Type B pancreatic cell (in vitro differentiated cells): ENCODE results near the gene ANKRD6. TPM values are rescaled to one million over a fixed set of nuclear protein-coding genes. Genes with fewer than 3 reads are reported as not detected.

ENCODE experiments used
- DNase-seq: peaks from one replicate; pipeline ENCODE4 v3.0.0; 2021; ENCODE audit warnings: mixed read lengths; ENCODE audit not compliant: unreplicated experiment; ENCODE audit errors: extremely low spot score
- H3K27ac Mint-ChIP-seq: 2 replicates; pipeline ENCODE4 v1.8.0; 2021; ENCODE audit warnings: mild to moderate bottlenecking, mixed read lengths
- H3K27me3 Mint-ChIP-seq: 2 replicates; pipeline ENCODE4 v1.8.0; 2021; ENCODE audit warnings: mixed read lengths
- H3K36me3 Mint-ChIP-seq: 2 replicates; pipeline ENCODE4 v1.8.0; 2021; ENCODE audit warnings: mixed read lengths
- H3K4me1 Mint-ChIP-seq: one replicate; pipeline ENCODE4 v1.8.0; 2021; ENCODE audit warnings: mixed read lengths; ENCODE audit not compliant: unreplicated experiment
- H3K4me3 Mint-ChIP-seq: 2 replicates; pipeline ENCODE4 v1.8.0; 2021; ENCODE audit warnings: mild to moderate bottlenecking, mixed read lengths
- H3K9me3 Mint-ChIP-seq: 2 replicates; pipeline ENCODE4 v1.8.0; 2021; ENCODE audit warnings: mixed read lengths
- CTCF ChIP-seq: fragments of 200-600 bp; sonication (generic); conservative IDR thresholded peaks from 2 replicates; pipeline ENCODE4 v1.5.0; 2021; ENCODE audit warnings: antibody characterized with exemption, mild to moderate bottlenecking
- total RNA-seq: library from RNA; stranded (reverse); gene quantifications from 2 replicates; pipeline ENCODE4 v1.2.1, GENCODE V29; 2021; ENCODE audit warnings: low replicate concordance

ANKRD6 gene
- total RNA-seq, 1 donor from 2014 or later, result 34.0 TPM

GRCh38 chr6:89590133-89590532, 157.2 kb downstream of the ANKRD6 start:
- Mint-ChIP-seq H3K27me3 (no peaks in the 10 kb centered on the region), H3K36me3 (no peaks in the 10 kb centered on the region), H3K9me3 (no peaks in the 10 kb centered on the region), H3K4me1 (no peaks in the 10 kb centered on the region), H3K27ac (no peak overlapping the region), H3K4me3 (no peak overlapping the region)
- TF ChIP-seq CTCF, result no peak
- no peak for DNase-seq

- DNase-seq, result no peak
- Mint-ChIP-seq H3K27me3 (no peaks in the 10 kb centered on the region), H3K4me3 (no peak overlapping the region), H3K9me3 (no peaks in the 10 kb centered on the region), H3K4me1 (no peaks in the 10 kb centered on the region), H3K27ac (no peak overlapping the region), H3K36me3 (peaks cover 5% of the 10 kb centered on the region)
- no peak for TF ChIP-seq CTCF
Observed at GRCh38 chr6:89591745-89592144, 158.8 kb downstream of the ANKRD6 start.

GRCh38 chr6:89596056-89596455, 163.1 kb downstream of the ANKRD6 start:
- Mint-ChIP-seq H3K4me3 (no peak overlapping the region), H3K27ac (no peak overlapping the region), H3K4me1 (peaks cover 7% of the 10 kb centered on the region), H3K27me3 (no peaks in the 10 kb centered on the region), H3K9me3 (peaks cover 3% of the 10 kb centered on the region), H3K36me3 (peaks cover 19% of the 10 kb centered on the region)
- no peak for DNase-seq
- TF ChIP-seq CTCF, result no peak

GRCh38 chr6:89596484-89596883, 163.5 kb downstream of the ANKRD6 start:
- no peak for TF ChIP-seq CTCF
- no peak overlapping the region for H3K27ac Mint-ChIP-seq
- no peaks in the 10 kb centered on the region for H3K27me3 Mint-ChIP-seq
- no peak for DNase-seq
- peaks cover 7% of the 10 kb centered on the region for H3K4me1 Mint-ChIP-seq
- H3K4me3 Mint-ChIP-seq, result no peak overlapping the region
- H3K9me3 Mint-ChIP-seq, result peaks cover 3% of the 10 kb centered on the region
- peaks cover 19% of the 10 kb centered on the region for H3K36me3 Mint-ChIP-seq

GRCh38 chr6:89597372-89597771, 164.4 kb downstream of the ANKRD6 start:
- DNase-seq, result no peak
- no peak overlapping the region for H3K4me3 Mint-ChIP-seq
- no peaks in the 10 kb centered on the region for H3K27me3 Mint-ChIP-seq
- H3K36me3 Mint-ChIP-seq, result peaks cover 19% of the 10 kb centered on the region
- TF ChIP-seq CTCF, result no peak
- no peak overlapping the region for H3K27ac Mint-ChIP-seq
- peaks cover 3% of the 10 kb centered on the region for H3K9me3 Mint-ChIP-seq
- peaks cover 7% of the 10 kb centered on the region for H3K4me1 Mint-ChIP-seq

GRCh38 chr6:89597988-89598387, 165.0 kb downstream of the ANKRD6 start:
- Mint-ChIP-seq H3K27ac (no peak overlapping the region), H3K4me3 (no peak overlapping the region), H3K27me3 (no peaks in the 10 kb centered on the region), H3K36me3 (peaks cover 19% of the 10 kb centered on the region), H3K9me3 (peaks cover 3% of the 10 kb centered on the region), H3K4me1 (peaks cover 7% of the 10 kb centered on the region)
- TF ChIP-seq CTCF, result peak; percentile 45
- no peak for DNase-seq
